Esophagus squamous epithelium (tissue), 4 donors: ENCODE data around the gene KCNJ2.

Experiments used
- POLR2A ChIP-seq, 4 donors: fragments of 450-650 bp; IDR thresholded peaks; one replicate each; pipeline ENCODE4 v1.6.1; 2017; ENCODE audit warnings: antibody characterized with exemption in 4 of 4, mild to moderate bottlenecking in 4 of 4, moderate library complexity in 3 of 4
- TF ChIP-seq, protein P1 (sequence below), 6 experiments: fragments of 450-650 bp in 4 of 6; fragments of 200-600 bp in 2 of 6; sonication (generic) in 2 of 6; IDR thresholded peaks; one replicate each; pipeline ENCODE4 v1.5.1; 2016 to 2019; ENCODE audit warnings: antibody characterized with exemption in 6 of 6, mild to moderate bottlenecking in 4 of 6, moderate library complexity in 4 of 6

DNA sequence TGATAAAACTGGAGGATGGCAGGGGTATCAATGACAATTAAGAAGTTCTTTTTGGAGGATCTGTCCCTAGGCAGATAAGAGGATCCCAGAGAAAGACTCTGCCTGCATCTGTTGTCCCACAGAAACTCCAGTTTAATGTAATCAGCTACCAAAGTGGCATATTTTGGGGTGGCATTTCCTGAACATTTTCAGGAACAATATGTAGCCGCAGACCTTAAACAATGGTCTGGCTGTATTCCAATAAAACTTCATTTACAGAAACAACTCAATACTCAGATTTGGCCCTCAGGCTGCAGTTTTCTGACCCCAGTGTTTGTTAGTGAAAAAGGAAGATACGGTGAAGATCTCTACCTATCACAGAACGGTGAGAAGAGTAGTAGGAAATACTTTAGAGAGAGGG is 48.2 kb upstream of the KCNJ2 start:
- TF ChIP-seq, protein P1, sequence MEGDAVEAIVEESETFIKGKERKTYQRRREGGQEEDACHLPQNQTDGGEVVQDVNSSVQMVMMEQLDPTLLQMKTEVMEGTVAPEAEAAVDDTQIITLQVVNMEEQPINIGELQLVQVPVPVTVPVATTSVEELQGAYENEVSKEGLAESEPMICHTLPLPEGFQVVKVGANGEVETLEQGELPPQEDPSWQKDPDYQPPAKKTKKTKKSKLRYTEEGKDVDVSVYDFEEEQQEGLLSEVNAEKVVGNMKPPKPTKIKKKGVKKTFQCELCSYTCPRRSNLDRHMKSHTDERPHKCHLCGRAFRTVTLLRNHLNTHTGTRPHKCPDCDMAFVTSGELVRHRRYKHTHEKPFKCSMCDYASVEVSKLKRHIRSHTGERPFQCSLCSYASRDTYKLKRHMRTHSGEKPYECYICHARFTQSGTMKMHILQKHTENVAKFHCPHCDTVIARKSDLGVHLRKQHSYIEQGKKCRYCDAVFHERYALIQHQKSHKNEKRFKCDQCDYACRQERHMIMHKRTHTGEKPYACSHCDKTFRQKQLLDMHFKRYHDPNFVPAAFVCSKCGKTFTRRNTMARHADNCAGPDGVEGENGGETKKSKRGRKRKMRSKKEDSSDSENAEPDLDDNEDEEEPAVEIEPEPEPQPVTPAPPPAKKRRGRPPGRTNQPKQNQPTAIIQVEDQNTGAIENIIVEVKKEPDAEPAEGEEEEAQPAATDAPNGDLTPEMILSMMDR (IDR thresholded peaks at IDR 0.05) = no peak
- no peak for TF ChIP-seq POLR2A (IDR thresholded peaks at IDR 0.05)
